Testis (tissue), 2 donors: ENCODE measurements around the gene UCHL1.
"Not testable (repeated sequence)": the region's sequence is repeated elsewhere in the genome, so short reads cannot be mapped to it uniquely, and the experiment has no call there.

ENCODE experiments used
- CTCF ChIP-seq, 3 experiments: fragments of 450-650 bp in 2 of 3; fragments of 200-600 bp in 1 of 3; sonication (generic) in 1 of 3; IDR thresholded peaks; one replicate each; pipeline ENCODE4 v1.5.1; 2016 to 2019; ENCODE audit warnings: antibody characterized with exemption in 3 of 3, mild to moderate bottlenecking in 2 of 3, moderate library complexity in 1 of 3
- POLR2A ChIP-seq: fragments of 450-650 bp; IDR thresholded peaks from one replicate; pipeline ENCODE4 v1.6.1; 2017; ENCODE audit warnings: antibody characterized with exemption, mild to moderate bottlenecking, moderate library complexity

GRCh38 chr4:41275931-41276330 is 19.2 kb downstream of the UCHL1 start:
- TF ChIP-seq POLR2A; CTCF (IDR thresholded peaks at IDR 0.05): not testable (repeated sequence)
